Testis (tissue), 3 donors: Measurements from ENCODE around the gene ZNF273. TPM values are rescaled to one million over a fixed set of nuclear protein-coding genes. Genes with fewer than 3 reads are reported as not detected.
"Not testable (repeated sequence)": the region's sequence is repeated elsewhere in the genome, so short reads cannot be mapped to it uniquely, and the experiment has no call there.

Experiments
- DNase-seq: peaks from one replicate; pipeline ENCODE4 v3.0.0-alpha.2; 2019
- H3K27ac ChIP-seq, 2 donors: fragments of 200-600 bp; sonication (generic); one replicate each; pipeline ENCODE4 v1.5.1; 2019
- H3K27me3 ChIP-seq: fragments of 200-600 bp; sonication (generic); one replicate; pipeline ENCODE4 v1.5.1; 2019
- H3K36me3 ChIP-seq: fragments of 200-600 bp; sonication (generic); one replicate; pipeline ENCODE4 v1.5.1; 2017; ENCODE audit warnings: low read depth; ENCODE audit errors: missing control alignments
- H3K4me1 ChIP-seq: fragments of 200-600 bp; sonication (generic); one replicate; pipeline ENCODE4 v1.5.1; 2019
- H3K4me3 ChIP-seq, 2 donors: fragments of 200-600 bp; sonication (generic); one replicate each; pipeline ENCODE4 v1.5.1; 2017 to 2019
- H3K9me3 ChIP-seq: fragments of 200-600 bp; sonication (generic); one replicate; pipeline ENCODE4 v1.5.1; 2017
- POLR2A ChIP-seq: fragments of 450-650 bp; IDR thresholded peaks from one replicate; pipeline ENCODE4 v1.6.1; 2017; ENCODE audit warnings: antibody characterized with exemption, mild to moderate bottlenecking, moderate library complexity
- whole genome bisulfite sequencing, 2 donors: methylation state at CpG; one replicate each; pipeline ENCODE4 v1.1.5; 2018; 5-methylcytosine and 5-hydroxymethylcytosine counted together
- intact Hi-C: fragments of 100-400 bp; cut with DNase I; formaldehyde crosslinking; loops from one replicate; pipeline ENCODE4 v1.15.1; 2023; ENCODE audit warnings: low total_unique reads
- polyA plus RNA-seq: library from polyadenylated mRNA; stranded (reverse); fragments of 350-450 nt; fragmentation: Illumina TruSeq; extraction: RNeasy Lipid Tissue Mini Kit (QIAGEN cat#74804); gene quantifications from one replicate; pipeline ENCODE4 v1.2.3, GENCODE V29; 2014; ENCODE audit warnings: low read depth, low replicate concordance; ENCODE audit not compliant: insufficient read depth
- total RNA-seq, 2 donors: library from RNA; depleted of rRNA; stranded (reverse); fragments of >200 nt; gene quantifications; one replicate each; pipeline ENCODE4 v1.2.3, GENCODE V29; 2016
- TF ChIP-seq, protein P1 (sequence below), 3 experiments: fragments of 450-650 bp in 2 of 3; fragments of 200-600 bp in 1 of 3; sonication (generic) in 1 of 3; IDR thresholded peaks; one replicate each; pipeline ENCODE4 v1.5.1; 2016 to 2019; ENCODE audit warnings: antibody characterized with exemption in 3 of 3, mild to moderate bottlenecking in 2 of 3, moderate library complexity in 1 of 3

Gene ZNF273
- total and polyA plus RNA-seq, 3 donors from 2014 or later = 10.6 to 36.0 (median 13.6) TPM

DNA sequence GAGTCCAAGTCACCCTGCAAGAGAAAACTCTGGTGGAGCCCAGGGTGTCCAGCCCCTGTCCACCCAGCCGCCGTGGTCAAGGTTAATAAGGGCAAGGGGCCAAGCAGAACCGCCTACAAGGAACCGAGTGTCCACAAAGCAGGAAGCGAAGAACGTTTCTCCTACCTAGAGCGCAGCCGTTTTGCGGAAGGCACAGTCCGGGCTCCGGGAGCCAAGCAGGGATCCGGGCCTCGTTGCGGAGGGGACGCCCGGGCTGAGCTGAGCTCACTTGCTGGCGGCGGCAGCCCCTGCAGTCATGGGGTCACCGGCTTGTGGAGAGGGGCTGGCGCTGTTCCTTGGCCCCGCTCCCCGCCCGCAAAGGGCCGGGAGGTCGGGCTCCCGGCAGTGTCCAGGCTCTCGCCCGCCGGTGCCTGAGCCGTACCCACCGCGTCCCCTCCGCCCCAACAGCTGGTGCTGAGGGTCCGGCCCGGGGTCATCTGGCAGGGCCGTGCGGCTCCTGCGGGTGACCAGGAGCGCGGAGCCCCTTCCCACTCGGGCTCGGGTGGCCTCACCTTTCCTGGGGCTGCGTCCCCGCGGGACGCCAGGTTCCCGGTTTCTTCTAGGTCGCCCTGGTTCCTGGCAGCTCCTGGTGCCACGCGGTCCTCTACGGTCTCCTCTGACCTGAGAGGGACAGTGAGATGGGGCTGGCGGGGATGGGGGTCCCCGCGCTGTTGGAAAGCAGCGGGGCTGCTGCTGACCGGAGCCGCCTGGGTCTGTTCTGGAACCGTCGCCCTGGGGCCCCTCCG lies 14.0 kb upstream of the ZNF273 start:
- peak; percentile 29 for DNase-seq
- Histone ChIP-seq H3K4me3 (peak overlapping the region; percentile 29 to 58), H3K9me3 (no peaks in the 10 kb centered on the region), H3K36me3 (no peaks in the 10 kb centered on the region), H3K27me3 (no peaks in the 10 kb centered on the region), H3K27ac (no peak overlapping the region), H3K4me1 (peaks cover 13% of the 10 kb centered on the region)
- intact Hi-C loops = no loop called here
- WGBS, 2 donors = 3 to 16% methylated on average over 10 to 59 of the region's 60 CpGs
- no peak for TF ChIP-seq POLR2A
- TF ChIP-seq, protein P1, sequence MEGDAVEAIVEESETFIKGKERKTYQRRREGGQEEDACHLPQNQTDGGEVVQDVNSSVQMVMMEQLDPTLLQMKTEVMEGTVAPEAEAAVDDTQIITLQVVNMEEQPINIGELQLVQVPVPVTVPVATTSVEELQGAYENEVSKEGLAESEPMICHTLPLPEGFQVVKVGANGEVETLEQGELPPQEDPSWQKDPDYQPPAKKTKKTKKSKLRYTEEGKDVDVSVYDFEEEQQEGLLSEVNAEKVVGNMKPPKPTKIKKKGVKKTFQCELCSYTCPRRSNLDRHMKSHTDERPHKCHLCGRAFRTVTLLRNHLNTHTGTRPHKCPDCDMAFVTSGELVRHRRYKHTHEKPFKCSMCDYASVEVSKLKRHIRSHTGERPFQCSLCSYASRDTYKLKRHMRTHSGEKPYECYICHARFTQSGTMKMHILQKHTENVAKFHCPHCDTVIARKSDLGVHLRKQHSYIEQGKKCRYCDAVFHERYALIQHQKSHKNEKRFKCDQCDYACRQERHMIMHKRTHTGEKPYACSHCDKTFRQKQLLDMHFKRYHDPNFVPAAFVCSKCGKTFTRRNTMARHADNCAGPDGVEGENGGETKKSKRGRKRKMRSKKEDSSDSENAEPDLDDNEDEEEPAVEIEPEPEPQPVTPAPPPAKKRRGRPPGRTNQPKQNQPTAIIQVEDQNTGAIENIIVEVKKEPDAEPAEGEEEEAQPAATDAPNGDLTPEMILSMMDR (IDR thresholded peaks at IDR 0.05) = no peak

GRCh38 chr7:64889686-64890162 lies 13.3 kb upstream of the ZNF273 start:
- no peak for TF ChIP-seq POLR2A
- TF ChIP-seq, protein P1 (IDR thresholded peaks at IDR 0.05) = no peak

DNA sequence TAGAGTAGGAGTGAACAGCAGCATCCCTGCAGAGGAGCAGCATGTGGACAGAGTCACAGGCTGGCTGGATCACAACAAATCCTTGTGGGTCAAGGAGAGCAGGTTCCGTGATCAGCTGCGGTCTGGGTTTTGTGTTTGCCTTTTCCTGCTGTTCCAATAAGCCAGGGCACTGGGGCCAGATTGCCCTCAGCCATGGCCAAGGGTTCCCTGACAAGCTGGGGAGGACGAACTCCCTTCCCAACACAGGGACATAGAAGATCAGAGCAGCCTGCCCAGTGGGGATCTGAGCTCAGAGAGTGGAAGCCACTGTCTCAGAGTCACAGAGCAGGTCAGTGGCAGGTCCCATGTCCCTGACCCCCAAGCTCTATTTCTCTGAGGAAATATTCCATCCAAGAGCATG lies 12.8 kb upstream of the ZNF273 start:
- 34 to 51% methylated on average over 3 of the region's 3 CpGs for WGBS, 2 donors
- peaks cover 13% of the 10 kb centered on the region for H3K4me1 ChIP-seq
- DNase-seq = not testable (repeated sequence)

More at GRCh38 chr7:64889686-64890162, 13.3 kb upstream of the ZNF273 start:
- intact Hi-C loops = no loop called here
- WGBS, 2 donors = 15 to 26% methylated on average over 5 to 18 of the region's 18 CpGs
- peaks cover 13% of the 10 kb centered on the region for H3K4me1 ChIP-seq
- H3K4me3 ChIP-seq = peak overlapping the region in 1 of 2 donors; percentile 58
- no peaks in the 10 kb centered on the region for H3K9me3 ChIP-seq
- H3K27ac ChIP-seq = no peak overlapping the region
- H3K27me3 ChIP-seq = no peaks in the 10 kb centered on the region
- no peaks in the 10 kb centered on the region for H3K36me3 ChIP-seq
- no peak for DNase-seq

GRCh38 chr7:64890761-64891362 lies 12.2 kb upstream of the ZNF273 start:
- intact Hi-C loops = no loop called here
- H3K9me3 ChIP-seq = no peaks in the 10 kb centered on the region
- H3K27me3 ChIP-seq = no peaks in the 10 kb centered on the region
- no peak overlapping the region for H3K27ac ChIP-seq
- peaks cover 13% of the 10 kb centered on the region for H3K4me1 ChIP-seq
- 56 to 63% methylated on average over 2 of the region's 2 CpGs for WGBS, 2 donors
- no peak for DNase-seq
- TF ChIP-seq, protein P1 (IDR thresholded peaks at IDR 0.05) = no peak
- TF ChIP-seq POLR2A = no peak
- no peaks in the 10 kb centered on the region for H3K36me3 ChIP-seq
- H3K4me3 ChIP-seq = no peak overlapping the region

More for the DNA sequence above, 12.8 kb upstream of the ZNF273 start:
- H3K4me3 ChIP-seq, H3K27me3 ChIP-seq, H3K36me3 ChIP-seq, H3K9me3 ChIP-seq, H3K27ac ChIP-seq, intact Hi-C loops: not testable (repeated sequence)

GRCh38 chr7:64891363-64892081 lies 11.6 kb upstream of the ZNF273 start:
- DNase-seq, H3K36me3 ChIP-seq, H3K27ac ChIP-seq, H3K27me3 ChIP-seq, intact Hi-C loops, H3K9me3 ChIP-seq, H3K4me3 ChIP-seq: not testable (repeated sequence)
- peaks cover 13% of the 10 kb centered on the region for H3K4me1 ChIP-seq
- WGBS, 2 donors = 47 to 63% methylated on average over 1 of the region's 1 CpG
